Esophagus muscularis mucosa (tissue), 4 donors: ENCODE measurements around the gene HEYL. TPM values are rescaled to one million over a fixed set of nuclear protein-coding genes. Genes with fewer than 3 reads are reported as not detected.
"Not testable (repeated sequence)": the region's sequence is repeated elsewhere in the genome, so short reads cannot be mapped to it uniquely, and the experiment has no call there.

Source experiments
- DNase-seq: peaks from one replicate; pipeline ENCODE4 v3.0.0-alpha.2; 2017; ENCODE audit errors: extremely low spot score
- H3K27ac ChIP-seq, 4 donors: fragments of 200-600 bp; sonication (generic); replicated peaks in 1 of 4; 1 replicate in 3 of 4; 2 replicates in 1 of 4; pipeline ENCODE4 v1.5.1; 2016 to 2019; ENCODE audit warnings: mild to moderate bottlenecking in 1 of 4
- H3K27me3 ChIP-seq, 4 donors: fragments of 200-600 bp; sonication (generic); one replicate each; pipeline versions ENCODE4 v1.5.1 to v1.6.0; 2016 to 2019
- H3K36me3 ChIP-seq, 4 donors: fragments of 200-600 bp; sonication (generic); one replicate each; pipeline ENCODE4 v1.5.1; 2016 to 2019
- H3K4me1 ChIP-seq, 4 donors: fragments of 200-600 bp; sonication (generic); one replicate each; pipeline ENCODE4 v1.5.1; 2016 to 2019
- H3K4me3 ChIP-seq, 4 donors: fragments of 200-600 bp; sonication (generic); 1 replicate in 2 of 4; 2 replicates in 2 of 4; pipeline ENCODE4 v1.5.1; 2016 to 2019; ENCODE audit warnings: mild to moderate bottlenecking in 4 of 4, moderate library complexity in 1 of 4
- H3K9me3 ChIP-seq, 4 donors: fragments of 200-600 bp; sonication (generic); 1 replicate in 3 of 4; 2 replicates in 1 of 4; pipeline ENCODE4 v1.5.1; 2016 to 2019
- CTCF ChIP-seq, 3 experiments: fragments of 200-600 bp in 2 of 3; fragments of 450-650 bp in 1 of 3; sonication (generic) in 2 of 3; IDR thresholded peaks; one replicate each; pipeline ENCODE4 v1.5.1; 2017 to 2019; ENCODE audit warnings: antibody characterized with exemption in 3 of 3, mild to moderate bottlenecking in 2 of 3, moderate library complexity in 1 of 3
- EP300 ChIP-seq: sonication (generic); formaldehyde crosslinking; IDR thresholded peaks from one replicate; pipeline ENCODE4 v1.6.1; 2017; ENCODE audit warnings: antibody characterized with exemption
- POLR2A ChIP-seq: fragments of 450-650 bp; IDR thresholded peaks from one replicate; pipeline ENCODE4 v1.6.1; 2017; ENCODE audit warnings: antibody characterized with exemption, moderate library complexity, mild to moderate bottlenecking, low read depth
- POLR2AphosphoS5 ChIP-seq, 2 donors: sonication (generic); formaldehyde crosslinking; IDR thresholded peaks; one replicate each; pipeline ENCODE4 v1.6.1; 2017; ENCODE audit warnings: antibody characterized with exemption in 2 of 2
- WGBS: methylation state at CpG from one replicate; pipeline ENCODE4 v1.1.5; 2018; 5-methylcytosine and 5-hydroxymethylcytosine counted together
- intact Hi-C: fragments of 100-400 bp; cut with DNase I; formaldehyde crosslinking; loops from one replicate; pipeline ENCODE4 v1.15.1; 2023
- total RNA-seq, 4 donors: library from RNA; depleted of rRNA; stranded (reverse); fragments of >200 nt; gene quantifications; one replicate each; pipeline versions ENCODE4 v1.1.0 to v1.2.1, GENCODE V29; 2016

HEYL gene
- total RNA-seq, 4 donors from 2014 or later, result 5.6 to 8.8 (median 8.4) TPM

- WGBS, result 83% methylated on average over 6 of the region's 6 CpGs
- Histone ChIP-seq H3K9me3 (no peaks in the 10 kb centered on the region), H3K4me1 (peaks cover 0 to 10% (median 7%) of the 10 kb centered on the region in 4 donors), H3K4me3 (no peak overlapping the region), H3K27ac (no peak overlapping the region), H3K27me3 (peaks cover 0 to 21% (median 0%) of the 10 kb centered on the region in 4 donors), H3K36me3 (peaks cover 0 to 3% (median 0%) of the 10 kb centered on the region in 4 donors)
- TF ChIP-seq CTCF (IDR thresholded peaks at IDR 0.05) (no peak), POLR2A (no peak), EP300 (no peak), POLR2AphosphoS5 (IDR thresholded peaks at IDR 0.05) (no peak)
- intact Hi-C loops, result no loop called here
- no peak for DNase-seq
Measured at GRCh38 chr1:39613250-39613649, 26.2 kb downstream of the HEYL start.

- Histone ChIP-seq H3K27ac (peak overlapping the region in 1 of 4 donors; percentile 34), H3K4me3 (peak overlapping the region in 1 of 4 donors; percentile 33), H3K9me3 (no peaks in the 10 kb centered on the region), H3K4me1 (peaks cover 6 to 14% (median 7%) of the 10 kb centered on the region in 4 donors), H3K36me3 (peaks cover 0 to 3% (median 0%) of the 10 kb centered on the region in 4 donors), H3K27me3 (peaks cover 0 to 36% (median 0%) of the 10 kb centered on the region in 4 donors)
- 31% methylated on average over 33 of the region's 42 CpGs for WGBS
- TF ChIP-seq EP300 (no peak), CTCF (IDR thresholded peaks at IDR 0.05) (peak in 2 of 3 experiments; percentile 55 to 57)
- no peak for DNase-seq
- intact Hi-C loops, result no loop called here
Measured at GRCh38 chr1:39609618-39610331, 29.7 kb downstream of the HEYL start.

- Histone ChIP-seq H3K27me3 (peaks cover 0 to 37% (median 0%) of the 10 kb centered on the region in 4 donors), H3K4me1 (peaks cover 6 to 14% (median 7%) of the 10 kb centered on the region in 4 donors), H3K36me3 (peaks cover 0 to 3% (median 0%) of the 10 kb centered on the region in 4 donors), H3K9me3 (no peaks in the 10 kb centered on the region), H3K4me3 (no peak overlapping the region), H3K27ac (no peak overlapping the region)
- DNase-seq, result no peak
- no peak for TF ChIP-seq CTCF (IDR thresholded peaks at IDR 0.05)
- no peak for TF ChIP-seq POLR2A
- no peak for TF ChIP-seq EP300
- TF ChIP-seq POLR2AphosphoS5 (IDR thresholded peaks at IDR 0.05), result no peak
- 90% methylated on average over 8 of the region's 8 CpGs for WGBS
- intact Hi-C loops, result no loop called here
Measured at GRCh38 chr1:39608921-39609320, 30.5 kb downstream of the HEYL start.

- DNase-seq, H3K27ac ChIP-seq, intact Hi-C loops: not testable (repeated sequence)
Measured at GRCh38 chr1:39603677-39604076, 35.8 kb downstream of the HEYL start.

GRCh38 chr1:39601667-39602255 lies 37.7 kb downstream of the HEYL start:
- WGBS, result 94% methylated on average over 8 of the region's 8 CpGs
- H3K4me1 ChIP-seq, H3K9me3 ChIP-seq, H3K27ac ChIP-seq, H3K36me3 ChIP-seq, H3K4me3 ChIP-seq, intact Hi-C loops, DNase-seq: not testable (repeated sequence)
- peaks cover 0 to 36% (median 0%) of the 10 kb centered on the region in 4 donors for H3K27me3 ChIP-seq

More at GRCh38 chr1:39603677-39604076, 35.8 kb downstream of the HEYL start:
- not testable (repeated sequence) for H3K36me3 ChIP-seq, H3K4me3 ChIP-seq, H3K4me1 ChIP-seq, H3K9me3 ChIP-seq
- peaks cover 0 to 47% (median 0%) of the 10 kb centered on the region in 4 donors for H3K27me3 ChIP-seq
- 67% methylated on average over 3 of the region's 3 CpGs for WGBS
